HEK293 (cell line): Measurements from ENCODE around the gene IFITM1.
"Not testable (repeated sequence)": the region's sequence is repeated elsewhere in the genome, so short reads cannot be mapped to it uniquely, and the experiment has no call there.

Experiments used
- CTCF ChIA-PET: fragments of 350-600 bp; formaldehyde crosslinking; extraction: SDS; loops from one replicate; lab custom pipeline; 2021; ENCODE audit warnings: antibody characterized with exemption; lab: Yijun Ruan, JAX
- POLR2A ChIA-PET: fragments of 300-600 bp; formaldehyde crosslinking; extraction: SDS; loops from one replicate; lab custom pipeline; 2020; ENCODE audit warnings: antibody characterized with exemption, inconsistent platforms; lab: Yijun Ruan, JAX
- H3K27ac ChIP-seq: fragments of 200-500 bp; sonication (Bioruptor generic); 2 replicates; pipeline ENCODE4 v1.5.1; 2014; ENCODE audit warnings: low read depth, low read length, control low read depth, inconsistent platforms; ENCODE audit errors: extremely low read depth
- H3K36me3 ChIP-seq, 2 experiments: fragments of 200-500 bp in 1 of 2; sonication (Bioruptor generic) in 1 of 2; 1 replicate in 1 of 2; 2 replicates in 1 of 2; pipeline ENCODE4 v1.5.1; 2014 to 2017; ENCODE audit warnings: inconsistent platforms in 2 of 2, low read length in 2 of 2; ENCODE audit not compliant: control insufficient read depth in 2 of 2, insufficient read depth in 1 of 2
- H3K4me1 ChIP-seq: fragments of 200-500 bp; sonication (Bioruptor generic); 2 replicates; pipeline ENCODE4 v1.5.1; 2014; ENCODE audit warnings: mild to moderate bottlenecking, low read length, inconsistent platforms; ENCODE audit not compliant: control insufficient read depth, insufficient read depth
- H3K4me3 ChIP-seq: 2 replicates; pipeline ENCODE4 v1.5.1; 2011; ENCODE audit warnings: low read depth, mild to moderate bottlenecking, control low read depth, low read length, moderate library complexity
- H3K9me3 ChIP-seq: fragments of 200-500 bp; sonication (Bioruptor generic); 2 replicates; pipeline ENCODE4 v1.5.1; 2014; ENCODE audit warnings: low read depth, low read length, inconsistent platforms; ENCODE audit not compliant: control insufficient read depth, insufficient read depth
- ATF2 ChIP-seq: fragments of 450-650 bp; formaldehyde crosslinking; IDR thresholded peaks from 2 replicates; pipeline ENCODE4 v1.5.1; 2016; ENCODE audit warnings: missing biosample characterization, missing genetic modification characterization, low read depth
- BCL11A ChIP-seq: fragments of 450-650 bp; formaldehyde crosslinking; IDR thresholded peaks from 2 replicates; pipeline ENCODE4 v1.5.1; 2016; ENCODE audit warnings: low read depth, missing biosample characterization, missing genetic modification characterization
- BCL6B ChIP-seq: fragments of 450-650 bp; formaldehyde crosslinking; IDR thresholded peaks from 2 replicates; pipeline ENCODE4 v1.5.1; 2017; ENCODE audit warnings: missing biosample characterization, missing genetic modification characterization
- KLF10 ChIP-seq: fragments of 450-650 bp; IDR thresholded peaks from 2 replicates; pipeline ENCODE4 v1.5.1; 2018; ENCODE audit warnings: missing biosample characterization, mild to moderate bottlenecking, missing genetic modification characterization
- PATZ1 ChIP-seq: fragments of 450-650 bp; formaldehyde crosslinking; IDR thresholded peaks from 2 replicates; pipeline ENCODE4 v1.5.1; 2016; ENCODE audit warnings: missing biosample characterization, missing genetic modification characterization
- ZFP41 ChIP-seq: fragments of 450-650 bp; formaldehyde crosslinking; IDR thresholded peaks from 2 replicates; pipeline ENCODE4 v1.5.1; 2016; ENCODE audit warnings: missing biosample characterization, missing genetic modification characterization, borderline replicate concordance
- ZNF146 ChIP-seq: fragments of 450-650 bp; formaldehyde crosslinking; IDR thresholded peaks from 2 replicates; pipeline ENCODE4 v1.5.1; 2016; ENCODE audit warnings: missing biosample characterization, missing genetic modification characterization
- ZNF248 ChIP-seq: fragments of 450-650 bp; formaldehyde crosslinking; IDR thresholded peaks from 2 replicates; pipeline ENCODE4 v1.5.1; 2017; ENCODE audit warnings: missing biosample characterization, missing genetic modification characterization
- ZNF335 ChIP-seq: fragments of 450-650 bp; formaldehyde crosslinking; conservative IDR thresholded peaks from 2 replicates; pipeline ENCODE4 v1.5.1; 2016; ENCODE audit warnings: missing biosample characterization, missing genetic modification characterization
- ZNF354C ChIP-seq: fragments of 450-650 bp; formaldehyde crosslinking; IDR thresholded peaks from 2 replicates; pipeline ENCODE4 v1.5.1; 2016; ENCODE audit warnings: missing biosample characterization, missing genetic modification characterization, low read depth, borderline replicate concordance
- ZNF426 ChIP-seq: fragments of 450-650 bp; formaldehyde crosslinking; IDR thresholded peaks from 2 replicates; pipeline ENCODE4 v1.5.1; 2017; ENCODE audit warnings: missing biosample characterization, missing genetic modification characterization, mild to moderate bottlenecking, inconsistent platforms, moderate library complexity
- ZNF548 ChIP-seq: fragments of 450-650 bp; formaldehyde crosslinking; IDR thresholded peaks from 2 replicates; pipeline ENCODE4 v1.5.1; 2016; ENCODE audit warnings: missing biosample characterization, missing genetic modification characterization
- ZNF571 ChIP-seq: fragments of 450-650 bp; formaldehyde crosslinking; IDR thresholded peaks from 2 replicates; pipeline ENCODE4 v1.5.0; 2017; ENCODE audit warnings: missing biosample characterization, missing genetic modification characterization
- ZNF747 ChIP-seq: fragments of 450-650 bp; formaldehyde crosslinking; IDR thresholded peaks from 2 replicates; pipeline ENCODE4 v1.5.1; 2016; ENCODE audit warnings: missing biosample characterization, missing genetic modification characterization
- ZNF837 ChIP-seq: fragments of 450-650 bp; formaldehyde crosslinking; IDR thresholded peaks from 2 replicates; pipeline ENCODE4 v1.5.1; 2016; ENCODE audit warnings: missing biosample characterization, missing genetic modification characterization

IFITM1 gene

GRCh38 chr11:326842-327580 is 13.2 kb downstream of the IFITM1 start:
- Histone ChIP-seq H3K27ac (no peak overlapping the region), H3K4me3 (no peak overlapping the region), H3K9me3 (no peaks in the 10 kb centered on the region), H3K36me3 (no peaks in the 10 kb centered on the region), H3K4me1 (no peaks in the 10 kb centered on the region)
- POLR2A ChIA-PET: no interaction called here
- CTCF ChIA-PET: interaction anchor here (0.8 to 1.1 kb wide), 2 partner anchors 17 to 46 kb away, joined by 3 to 5 read pairs; no protein-coding TSS in a partner anchor
- TF ChIP-seq ZNF747 (tag by site-specific recombination): no peak
- no peak for TF ChIP-seq ZNF837 (tag by site-specific recombination)
- peak; percentile 27; the same call in 1 of the 2 replicates for TF ChIP-seq ATF2
- TF ChIP-seq KLF10 (tag by site-specific recombination): no peak
- no peak for TF ChIP-seq BCL6B (tag by site-specific recombination)
- TF ChIP-seq ZNF354C (tag by site-specific recombination): no peak
- no peak for TF ChIP-seq ZNF426 (tag by site-specific recombination)

- no peaks in the 10 kb centered on the region for H3K36me3 ChIP-seq
- no peak for TF ChIP-seq ZNF146
- ChIA-PET CTCF (interaction anchor here (0.8 to 1.1 kb wide), 2 partner anchors 18 to 46 kb away, joined by 3 to 5 read pairs; no protein-coding TSS in a partner anchor), POLR2A (no interaction called here)
- no peaks in the 10 kb centered on the region for H3K9me3 ChIP-seq
- H3K4me3 ChIP-seq: no peak overlapping the region
- H3K4me1 ChIP-seq: no peaks in the 10 kb centered on the region
- no peak overlapping the region for H3K27ac ChIP-seq
These were observed 13.7 kb downstream of the IFITM1 start for GRCh38 chr11:327581-327923.

- Histone ChIP-seq H3K36me3 (no peaks in the 10 kb centered on the region), H3K9me3 (no peaks in the 10 kb centered on the region), H3K4me1 (no peaks in the 10 kb centered on the region), H3K27ac (no peak overlapping the region), H3K4me3 (no peak overlapping the region)
- POLR2A ChIA-PET: no interaction called here
- CTCF ChIA-PET: interaction anchor here (0.8 to 1.1 kb wide), 2 partner anchors 18 to 47 kb away, joined by 3 to 5 read pairs; no protein-coding TSS in a partner anchor
- no peak for TF ChIP-seq PATZ1 (tag by site-specific recombination)
- TF ChIP-seq BCL6B (tag by site-specific recombination): no peak
- no peak for TF ChIP-seq ZNF548 (tag by site-specific recombination)
- TF ChIP-seq ZNF335 (tag by site-specific recombination): no peak
- TF ChIP-seq ZFP41 (tag by site-specific recombination): no peak
- no peak for TF ChIP-seq ZNF571 (tag by site-specific recombination)
- TF ChIP-seq BCL11A (tag by site-specific recombination): no peak
- no peak for TF ChIP-seq ATF2
- no peak for TF ChIP-seq ZNF248
These were observed 14.2 kb downstream of the IFITM1 start for GRCh38 chr11:328012-328411.

GRCh38 chr11:328516-329100 is 14.8 kb downstream of the IFITM1 start:
- not testable (repeated sequence) for H3K4me1 ChIP-seq, H3K27ac ChIP-seq, H3K9me3 ChIP-seq, H3K36me3 ChIP-seq, H3K4me3 ChIP-seq
- POLR2A ChIA-PET: interaction anchor here (0.8 to 1.1 kb wide), 2 partner anchors 27 to 122 kb away, joined by 3 to 4 read pairs; no protein-coding TSS in a partner anchor
- CTCF ChIA-PET: interaction anchor here (0.8 to 2.3 kb wide), 4 partner anchors 11 to 23 kb away, joined by 5 to 8 read pairs (median 6); no protein-coding TSS in a partner anchor
